Measurements from ENCODE around the gene DNAH14. TPM values are rescaled to one million over a fixed set of nuclear protein-coding genes. Genes with fewer than 3 reads are reported as not detected.

The DNAH14 gene
- total and polyA plus RNA-seq, 9 of the 15 experiments (the other 6 are each of a cell fraction or from before 2014, with no cell fraction given): 58.4 to 142 (median 98.4) TPM

- TF ChIP-seq ZBTB40 (IDR thresholded peaks at IDR 0.05): no peak
- TF ChIP-seq ZBTB40 (CRISPR knock-in tag; IDR thresholded peaks at IDR 0.05): no peak
- TF ChIP-seq ZNF449 (CRISPR knock-in tag; IDR thresholded peaks at IDR 0.05): no peak
- TF ChIP-seq DACH1 (IDR thresholded peaks at IDR 0.05; ENCODE audit: partially characterized antibody): no peak
- no peak for TF ChIP-seq PBX2 (CRISPR knock-in tag; IDR thresholded peaks at IDR 0.05; ENCODE audit: low read depth)
- peak; percentile 91 for TF ChIP-seq PBX2 (tag; conservative IDR thresholded peaks at IDR 0.05; ENCODE audit: low read depth)
- TF ChIP-seq ZBTB26 (CRISPR knock-in tag; IDR thresholded peaks at IDR 0.05): no peak
- peak; percentile 91 for TF ChIP-seq HES1 (IDR thresholded peaks at IDR 0.05; ENCODE audit: low read depth)
- TF ChIP-seq ELF1 (tag; IDR thresholded peaks at IDR 0.05): no peak
- no peak for TF ChIP-seq ZFX (CRISPR knock-in tag; IDR thresholded peaks at IDR 0.05)
These were observed 449.4 kb downstream of the DNAH14 start (continued) for GRCh38 chr1:225378880-225379279.

Measured in K562 (cell line).